ENCODE results near the gene TEX264.

The TEX264 gene

DNA sequence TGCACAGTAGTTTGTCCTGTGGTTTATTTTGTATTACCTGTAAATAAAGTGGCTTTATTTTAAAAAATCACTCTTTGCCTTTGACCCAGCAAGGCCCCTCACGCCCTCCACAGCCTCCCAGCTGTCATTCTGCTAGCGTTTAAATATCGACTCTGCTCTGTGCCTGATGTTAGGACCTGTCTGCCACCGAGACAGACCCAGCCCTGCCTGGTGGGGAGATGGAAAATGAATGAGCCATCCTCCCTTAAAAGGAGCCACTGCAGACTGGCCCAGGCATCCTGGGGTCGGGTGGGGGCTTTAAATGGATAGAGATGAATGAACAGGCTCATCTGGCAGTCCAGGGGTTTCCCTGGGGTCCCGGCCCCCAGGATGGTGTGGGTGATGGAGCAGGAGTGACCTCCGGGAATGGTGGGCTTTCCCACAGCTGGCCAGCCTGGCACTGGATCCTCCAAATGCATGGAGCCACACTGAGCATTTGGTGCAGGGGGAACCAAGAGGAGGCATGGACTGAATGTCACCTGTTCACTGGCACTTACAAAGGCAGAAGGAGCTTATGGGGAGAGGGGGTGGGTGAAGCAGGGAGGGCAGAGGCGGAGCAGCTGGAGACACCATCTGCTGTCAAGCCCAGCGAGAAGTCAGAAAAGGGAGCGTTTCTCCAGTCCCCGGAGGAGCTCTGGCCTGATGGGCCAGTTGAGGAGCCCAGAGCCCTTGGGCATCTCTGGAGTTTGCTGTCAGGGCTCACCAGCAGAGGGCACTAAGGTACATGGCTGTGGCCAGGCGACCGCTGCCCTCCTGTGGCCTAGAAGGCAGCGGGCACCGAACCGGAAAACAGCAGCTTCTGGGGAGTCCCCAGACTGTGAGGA lies 47.7 kb downstream of the TEX264 start:
- no peak for TF ChIP-seq SIN3A (IDR thresholded peaks at IDR 0.05; ENCODE audit: borderline replicate concordance, insufficient read depth, low read length)
- no peak for TF ChIP-seq POLR2AphosphoS5 (IDR thresholded peaks at IDR 0.05; ENCODE audit: low read depth, low read length)
- TF ChIP-seq, protein P1, sequence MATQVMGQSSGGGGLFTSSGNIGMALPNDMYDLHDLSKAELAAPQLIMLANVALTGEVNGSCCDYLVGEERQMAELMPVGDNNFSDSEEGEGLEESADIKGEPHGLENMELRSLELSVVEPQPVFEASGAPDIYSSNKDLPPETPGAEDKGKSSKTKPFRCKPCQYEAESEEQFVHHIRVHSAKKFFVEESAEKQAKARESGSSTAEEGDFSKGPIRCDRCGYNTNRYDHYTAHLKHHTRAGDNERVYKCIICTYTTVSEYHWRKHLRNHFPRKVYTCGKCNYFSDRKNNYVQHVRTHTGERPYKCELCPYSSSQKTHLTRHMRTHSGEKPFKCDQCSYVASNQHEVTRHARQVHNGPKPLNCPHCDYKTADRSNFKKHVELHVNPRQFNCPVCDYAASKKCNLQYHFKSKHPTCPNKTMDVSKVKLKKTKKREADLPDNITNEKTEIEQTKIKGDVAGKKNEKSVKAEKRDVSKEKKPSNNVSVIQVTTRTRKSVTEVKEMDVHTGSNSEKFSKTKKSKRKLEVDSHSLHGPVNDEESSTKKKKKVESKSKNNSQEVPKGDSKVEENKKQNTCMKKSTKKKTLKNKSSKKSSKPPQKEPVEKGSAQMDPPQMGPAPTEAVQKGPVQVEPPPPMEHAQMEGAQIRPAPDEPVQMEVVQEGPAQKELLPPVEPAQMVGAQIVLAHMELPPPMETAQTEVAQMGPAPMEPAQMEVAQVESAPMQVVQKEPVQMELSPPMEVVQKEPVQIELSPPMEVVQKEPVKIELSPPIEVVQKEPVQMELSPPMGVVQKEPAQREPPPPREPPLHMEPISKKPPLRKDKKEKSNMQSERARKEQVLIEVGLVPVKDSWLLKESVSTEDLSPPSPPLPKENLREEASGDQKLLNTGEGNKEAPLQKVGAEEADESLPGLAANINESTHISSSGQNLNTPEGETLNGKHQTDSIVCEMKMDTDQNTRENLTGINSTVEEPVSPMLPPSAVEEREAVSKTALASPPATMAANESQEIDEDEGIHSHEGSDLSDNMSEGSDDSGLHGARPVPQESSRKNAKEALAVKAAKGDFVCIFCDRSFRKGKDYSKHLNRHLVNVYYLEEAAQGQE (IDR thresholded peaks at IDR 0.05; ENCODE audit: insufficient read depth in 1 of 2, low read depth in 2 of 2, low read length in 2 of 2), result no peak
- no peak for TF ChIP-seq TAF1 (IDR thresholded peaks at IDR 0.05; ENCODE audit: borderline replicate concordance, insufficient read depth, low read length)
- TF ChIP-seq FOXP2 (optimal IDR thresholded peaks at IDR 0.05; ENCODE audit: borderline replicate concordance, extremely low read depth, extremely low read length, insufficient read depth), result no peak

DNA sequence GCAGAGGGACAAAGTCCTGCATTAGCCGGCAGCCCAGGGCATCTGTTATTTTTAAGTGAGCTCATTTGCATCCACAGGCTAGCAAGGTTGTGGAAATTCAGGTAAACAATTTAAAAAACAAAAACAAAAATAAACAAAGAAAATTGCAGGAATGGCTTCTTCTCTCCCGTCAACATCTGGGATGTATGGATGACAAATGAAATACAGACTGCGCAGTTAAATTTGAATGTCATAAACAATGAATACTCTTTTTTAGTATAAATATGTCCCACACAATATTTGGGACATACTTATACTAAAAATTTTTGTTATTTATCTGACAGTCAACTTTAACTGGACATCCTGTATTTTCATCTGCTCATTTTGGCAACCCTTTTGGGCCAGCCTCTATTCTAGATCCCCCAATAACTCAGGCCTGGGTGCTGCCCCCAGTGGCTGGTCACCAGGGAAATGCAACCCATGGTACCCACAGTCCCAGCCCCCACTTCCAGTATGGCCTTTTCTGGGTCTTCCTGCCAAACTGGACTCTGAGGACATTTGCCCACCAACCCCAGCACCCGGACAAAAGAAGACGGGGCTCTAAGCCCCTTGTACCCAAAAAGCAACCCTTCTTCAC lies 48.5 kb downstream of the TEX264 start:
- TF ChIP-seq SIN3A (IDR thresholded peaks at IDR 0.05; ENCODE audit: borderline replicate concordance, insufficient read depth, low read length), result no peak
- no peak for TF ChIP-seq POLR2AphosphoS5 (IDR thresholded peaks at IDR 0.05; ENCODE audit: low read depth, low read length)
- TF ChIP-seq, protein P1 (IDR thresholded peaks at IDR 0.05; ENCODE audit: insufficient read depth in 1 of 2, low read depth in 2 of 2, low read length in 2 of 2), result no peak
- no peak for TF ChIP-seq FOXP2 (optimal IDR thresholded peaks at IDR 0.05; ENCODE audit: borderline replicate concordance, extremely low read depth, extremely low read length, insufficient read depth)
- TF ChIP-seq TAF1 (IDR thresholded peaks at IDR 0.05; ENCODE audit: borderline replicate concordance, insufficient read depth, low read length), result no peak

DNA sequence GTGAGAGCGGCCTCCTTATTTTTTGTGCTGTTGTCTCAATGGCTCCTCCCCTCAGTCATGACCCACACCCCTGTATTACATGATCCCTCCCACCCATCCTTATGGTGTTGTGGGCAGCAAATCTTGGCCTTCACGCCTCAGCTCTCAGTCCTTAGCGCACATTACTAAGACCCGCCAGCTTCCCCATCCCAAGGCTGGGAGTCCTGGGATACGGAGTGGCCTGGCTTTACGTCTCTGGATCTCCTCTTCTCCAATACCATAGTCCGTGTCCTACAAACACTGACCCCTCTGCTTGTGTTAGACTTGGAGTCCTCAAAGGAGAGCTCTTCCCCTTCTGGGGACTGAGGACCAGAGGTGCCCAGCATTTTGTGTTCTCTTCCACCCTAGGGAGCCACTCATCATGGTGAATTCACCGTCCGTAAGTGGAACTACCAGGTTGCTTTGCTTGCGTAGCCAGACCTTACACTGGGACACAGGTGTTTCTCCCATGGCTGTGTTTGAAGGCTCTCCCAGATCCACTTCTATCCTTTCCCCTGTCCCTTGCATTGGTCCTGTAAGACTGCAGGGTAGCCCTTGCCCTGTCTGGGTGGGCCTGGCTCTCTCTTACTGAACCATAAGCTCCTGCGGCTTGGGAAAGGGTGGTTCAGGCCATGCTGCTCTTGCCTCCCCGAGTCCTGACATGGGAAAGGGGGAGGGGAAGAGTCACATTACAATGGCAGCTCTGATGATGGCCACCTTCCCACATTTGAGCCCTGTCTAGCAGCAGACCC lies 49.4 kb downstream of the TEX264 start:
- TF ChIP-seq SIN3A (IDR thresholded peaks at IDR 0.05; ENCODE audit: borderline replicate concordance, insufficient read depth, low read length) (no peak), POLR2AphosphoS5 (IDR thresholded peaks at IDR 0.05; ENCODE audit: low read depth, low read length) (no peak), FOXP2 (optimal IDR thresholded peaks at IDR 0.05; ENCODE audit: borderline replicate concordance, extremely low read depth, extremely low read length, insufficient read depth) (no peak), TAF1 (IDR thresholded peaks at IDR 0.05; ENCODE audit: borderline replicate concordance, insufficient read depth, low read length) (no peak)
- TF ChIP-seq, protein P1 (IDR thresholded peaks at IDR 0.05; ENCODE audit: insufficient read depth in 1 of 2, low read depth in 2 of 2, low read length in 2 of 2), result no peak

DNA sequence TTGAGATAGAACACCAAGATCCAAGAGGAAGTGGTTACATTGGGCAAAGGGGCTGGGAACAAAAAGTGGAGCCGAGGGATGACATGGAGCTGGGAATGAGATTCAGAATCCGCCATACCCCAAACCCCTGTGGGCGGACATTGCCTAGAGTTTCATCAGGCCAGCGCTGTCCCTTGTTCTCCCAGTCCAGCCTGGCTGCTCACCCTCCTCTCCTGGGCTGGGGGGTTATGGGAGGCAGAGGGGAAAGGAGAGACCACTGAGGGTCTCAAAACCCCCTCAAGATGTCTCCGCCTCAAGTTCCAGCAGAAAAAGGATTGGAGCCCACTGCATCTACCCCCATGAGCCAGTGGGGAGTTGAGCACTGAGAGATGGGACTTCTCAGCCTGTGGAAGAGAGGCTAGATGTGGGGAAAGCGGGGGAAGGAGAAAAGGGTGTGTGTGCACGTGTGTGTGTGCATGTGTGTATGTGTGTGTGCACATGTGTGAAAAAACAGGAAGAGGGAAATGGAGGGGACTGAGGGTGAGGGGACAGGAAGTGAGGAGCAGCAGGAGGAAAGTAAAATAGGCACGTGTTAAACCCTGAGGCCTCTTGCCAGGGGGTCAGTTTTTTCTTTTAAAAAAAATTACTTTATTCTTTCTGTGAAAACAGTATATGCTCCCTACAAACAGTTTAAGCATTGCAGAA lies 50.2 kb downstream of the TEX264 start:
- TF ChIP-seq, protein P1 (IDR thresholded peaks at IDR 0.05; ENCODE audit: insufficient read depth in 1 of 2, low read depth in 2 of 2, low read length in 2 of 2), result no peak
- no peak for TF ChIP-seq FOXP2 (optimal IDR thresholded peaks at IDR 0.05; ENCODE audit: borderline replicate concordance, extremely low read depth, extremely low read length, insufficient read depth)
- no peak for TF ChIP-seq SIN3A (IDR thresholded peaks at IDR 0.05; ENCODE audit: borderline replicate concordance, insufficient read depth, low read length)
- no peak for TF ChIP-seq POLR2AphosphoS5 (IDR thresholded peaks at IDR 0.05; ENCODE audit: low read depth, low read length)
